HG02623 (cell line): Measurements from ENCODE around the gene STPG1.
A peak's percentile ranks its signal among the peaks of the same experiment; 100 is the strongest.

Experiments
- ATAC-seq: cut with Tn5 transposase; IDR thresholded peaks from one replicate; pipeline ENCODE4 v1.9.1; 2021; ENCODE audit warnings: moderate library complexity; ENCODE audit not compliant: unreplicated experiment

The STPG1 gene

DNA sequence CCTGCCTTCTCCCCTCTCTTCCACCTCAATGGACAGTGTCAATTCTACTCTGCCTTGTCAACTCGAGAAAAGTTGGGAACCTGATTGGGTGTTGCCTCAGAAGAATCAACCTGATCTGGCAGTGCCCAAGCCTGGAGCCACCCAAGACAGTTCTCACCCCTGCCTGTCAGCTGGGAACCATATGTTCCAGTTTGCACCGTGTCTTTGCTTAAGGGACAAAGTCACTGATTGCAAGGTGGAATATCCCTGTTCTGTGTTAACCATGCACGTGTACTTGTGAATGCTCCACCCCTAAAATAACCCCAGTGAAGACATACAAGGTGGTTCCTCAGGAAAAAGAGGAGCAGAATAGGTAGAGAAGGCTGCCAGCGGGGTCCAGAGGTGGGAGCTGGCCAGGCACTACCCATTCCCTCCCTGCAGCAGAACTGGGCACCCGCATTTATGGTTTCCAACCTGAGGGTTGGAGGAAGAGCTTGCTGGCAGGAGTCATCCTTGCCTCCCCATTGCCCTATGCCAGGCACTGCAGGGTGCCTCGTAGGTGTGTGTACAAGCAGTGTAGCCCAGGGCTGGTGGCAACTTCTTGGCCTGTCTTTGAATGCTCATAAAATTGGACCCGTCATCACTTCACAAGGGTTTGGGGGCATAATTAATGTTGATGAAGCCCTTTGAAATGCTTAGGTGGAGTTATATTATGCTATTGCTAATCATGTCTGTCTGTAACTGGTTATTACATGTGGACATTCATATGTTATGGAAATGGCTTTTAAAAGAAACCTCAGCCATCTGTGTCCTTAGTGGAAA, 13.4 kb upstream of the STPG1 start:
- ATAC-seq, result no peak

DNA sequence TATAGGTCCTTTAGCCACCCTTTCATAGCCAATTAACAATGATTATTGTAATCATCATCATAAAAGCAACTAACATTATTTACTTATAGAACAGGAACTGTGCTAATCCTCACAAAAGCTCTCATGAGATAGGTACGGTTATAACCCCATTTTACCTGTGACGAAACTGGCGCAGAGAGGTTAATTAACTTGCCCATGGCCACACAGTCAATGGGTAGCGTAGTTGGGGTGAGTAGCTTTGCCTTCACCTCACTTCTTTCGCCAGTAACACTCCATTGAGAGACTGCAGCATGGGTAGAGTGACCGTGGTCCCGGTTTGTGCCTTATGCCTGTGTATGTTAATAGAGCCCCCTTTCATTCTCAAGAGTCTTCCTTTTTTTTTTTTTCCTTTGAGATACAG, 12.3 kb upstream of the STPG1 start:
- no peak for ATAC-seq

DNA sequence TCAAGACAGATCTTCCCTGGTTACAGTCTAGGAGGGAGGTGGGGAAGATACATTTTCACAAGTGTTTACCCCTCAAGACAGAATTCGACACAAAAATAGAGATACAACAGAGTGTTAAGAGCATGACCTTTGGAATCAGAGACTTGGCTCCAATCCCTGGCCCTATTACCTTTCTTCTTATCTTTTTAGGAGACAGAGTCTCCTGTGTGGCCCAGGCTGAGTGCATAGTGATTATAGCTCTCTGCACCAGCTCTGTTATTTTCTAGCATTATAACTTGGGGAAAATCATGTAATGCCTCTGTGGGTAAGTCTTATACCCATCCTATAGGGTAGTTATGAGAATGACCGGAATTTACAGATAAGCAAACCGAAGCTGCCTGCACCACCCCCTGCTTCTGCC, 11.9 kb upstream of the STPG1 start:
- ATAC-seq, result no peak

DNA sequence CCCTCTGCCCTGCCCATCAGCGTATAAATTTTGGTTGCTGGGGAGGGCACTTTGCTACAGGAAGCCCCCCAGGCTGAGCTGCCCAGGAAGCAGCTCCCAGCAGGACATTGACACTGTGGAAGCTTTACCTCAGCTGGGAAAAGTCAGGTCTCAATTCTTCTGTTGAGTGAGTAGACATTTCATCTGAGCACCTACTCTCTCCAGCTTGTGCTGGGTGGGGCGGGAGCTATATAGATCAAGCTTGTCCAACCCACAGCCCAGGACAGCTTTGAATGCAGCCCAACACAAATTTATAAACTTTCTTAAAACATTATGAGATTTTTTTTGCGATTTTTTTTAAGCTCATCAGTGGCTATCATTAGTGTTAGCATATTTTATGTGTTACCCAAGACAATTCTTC, 11.4 kb upstream of the STPG1 start:
- ATAC-seq, result no peak

DNA sequence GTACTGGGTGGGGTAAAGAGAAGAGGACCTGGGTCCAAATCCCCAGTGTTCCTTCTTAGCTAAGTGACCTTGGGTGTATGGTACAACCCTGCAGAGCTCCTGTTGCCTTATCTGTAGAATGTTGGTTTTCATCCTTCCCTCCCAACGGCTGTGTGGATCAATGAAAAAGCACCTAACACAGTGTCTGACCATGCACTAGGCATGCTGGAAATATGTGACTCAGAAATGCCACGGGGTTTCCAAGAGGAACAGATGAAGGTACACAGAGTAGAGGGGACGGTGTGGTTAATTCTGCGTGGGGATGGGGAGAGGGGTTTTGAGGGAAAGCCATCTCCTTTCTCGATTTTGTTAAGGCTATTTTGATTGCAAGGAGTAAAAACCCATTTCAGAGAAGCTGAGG, 10.6 kb upstream of the STPG1 start:
- no peak for ATAC-seq

DNA sequence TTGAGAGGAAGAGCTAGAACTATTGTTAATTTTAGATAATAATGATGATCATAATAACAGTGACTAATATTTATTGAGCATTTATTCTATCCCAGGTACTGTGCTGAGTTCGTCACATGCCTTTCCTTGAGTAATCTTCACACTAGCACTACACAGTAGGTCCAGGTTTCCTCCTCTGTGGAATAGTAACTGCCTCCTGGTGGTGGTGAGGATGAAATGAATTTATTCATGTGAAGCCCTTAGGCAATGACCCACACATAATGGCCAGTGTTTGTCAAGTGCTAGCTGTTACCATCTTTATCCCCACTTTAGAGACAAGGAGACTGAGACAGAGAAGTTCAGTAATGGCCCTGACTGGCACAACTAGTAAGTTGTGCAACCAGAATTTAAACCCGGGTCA, 7.9 kb upstream of the STPG1 start:
- ATAC-seq, result no peak

DNA sequence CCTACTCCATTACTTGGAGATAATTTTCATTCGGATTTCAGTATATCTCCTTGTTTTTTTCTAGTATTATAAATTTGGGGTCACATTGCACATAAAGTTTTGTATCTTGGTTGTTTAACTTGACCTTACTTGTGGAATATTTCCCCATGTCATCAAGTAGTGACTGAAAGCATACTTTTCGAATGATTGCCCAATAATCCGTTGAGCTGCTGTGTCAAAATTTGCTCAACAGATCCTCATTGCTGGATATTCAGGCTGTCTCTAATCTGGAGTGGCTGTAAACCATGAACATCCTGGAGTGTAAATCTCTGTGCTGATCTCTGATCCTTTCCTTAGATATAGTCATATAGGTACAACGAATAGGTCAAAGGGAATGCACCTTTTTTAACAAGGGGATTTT, 7.0 kb upstream of the STPG1 start:
- no peak for ATAC-seq

DNA sequence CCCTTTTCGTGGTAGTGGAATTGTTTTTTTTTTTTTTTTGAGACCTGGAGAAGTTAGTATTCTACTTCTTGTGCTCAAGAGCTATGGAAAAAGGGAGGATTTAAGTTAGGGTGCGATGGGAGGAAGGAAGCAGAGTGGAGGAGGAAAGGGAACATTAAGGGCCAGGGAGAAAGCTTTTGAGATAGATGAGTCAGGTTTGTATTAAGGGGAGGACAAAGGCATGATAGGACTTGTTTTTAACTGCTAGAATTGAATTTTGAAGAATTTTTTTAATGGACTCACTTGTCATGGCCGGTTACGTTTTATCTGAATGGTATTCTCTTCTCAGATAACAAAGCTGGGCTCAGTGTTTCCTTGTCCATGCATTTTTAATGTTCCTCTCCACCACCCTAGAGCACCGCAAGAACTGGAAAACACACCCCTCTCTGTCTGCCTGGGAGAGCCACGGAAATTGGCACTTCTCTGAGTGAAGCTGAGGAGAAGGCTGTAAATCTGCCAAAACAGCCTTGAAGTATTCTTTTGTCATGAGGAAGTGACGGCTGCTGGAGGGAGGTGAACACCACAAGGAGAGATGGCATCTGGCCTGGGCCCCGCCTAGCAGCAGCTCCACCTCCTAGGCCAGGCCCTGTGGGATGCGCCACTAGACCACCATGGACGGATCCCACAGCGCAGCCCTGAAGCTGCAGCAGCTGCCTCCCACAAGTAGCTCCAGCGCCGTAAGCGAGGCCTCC, 5.5 kb upstream of the STPG1 start:
- no peak for ATAC-seq

DNA sequence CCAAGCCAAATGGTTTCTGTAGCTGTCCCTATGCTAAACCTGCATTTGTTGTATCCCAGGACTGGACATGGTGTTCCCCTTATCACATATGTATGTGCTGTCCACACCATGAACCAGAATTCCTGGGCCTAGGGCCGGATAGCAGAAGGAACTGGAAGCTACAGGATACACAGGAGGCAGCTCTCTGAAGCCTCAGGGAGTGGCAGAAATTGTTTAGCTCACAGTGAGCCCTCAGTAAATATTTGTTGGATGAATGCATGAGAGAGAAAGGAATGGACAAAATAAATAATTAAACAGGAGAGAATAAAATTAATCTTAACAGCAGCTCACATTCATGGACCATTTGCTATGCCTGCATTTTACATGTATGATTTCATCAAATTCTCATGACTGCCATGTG, 4.1 kb upstream of the STPG1 start:
- no peak for ATAC-seq

DNA sequence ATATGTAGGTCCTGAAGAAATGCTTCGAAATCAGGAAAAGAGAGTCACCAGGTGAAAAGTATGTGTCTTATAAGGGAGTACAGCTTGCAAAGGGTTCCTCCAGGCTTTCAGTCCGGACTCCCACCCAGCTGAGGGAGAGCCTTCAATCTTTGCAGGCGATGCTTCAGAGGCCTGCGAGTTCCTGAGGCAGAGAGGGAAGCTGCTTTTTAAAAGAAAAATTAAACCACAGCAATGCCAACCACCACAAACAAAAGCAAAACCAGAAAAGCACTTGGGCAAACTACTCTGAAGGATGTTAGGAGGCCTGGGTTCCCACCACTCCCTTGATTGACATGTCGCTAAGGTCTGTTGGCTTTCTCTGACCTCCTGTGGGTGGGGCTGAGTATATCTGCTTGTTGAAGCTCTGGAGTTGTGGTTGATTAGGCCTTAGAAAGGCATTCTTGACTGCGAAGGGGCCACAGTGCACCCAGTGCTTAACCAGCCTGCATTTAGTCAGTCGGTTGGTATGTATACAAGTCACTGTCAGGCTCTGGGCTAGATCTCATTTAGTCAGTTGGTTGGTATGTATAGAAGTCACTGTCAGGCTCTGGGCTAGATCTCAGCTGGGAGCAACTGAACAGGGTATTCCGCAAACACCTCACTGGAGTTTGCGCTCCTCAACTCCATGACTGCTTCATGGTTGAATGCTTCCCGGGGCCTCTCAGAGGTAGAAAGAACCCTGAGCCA, 3.2 kb upstream of the STPG1 start:
- ATAC-seq, result no peak

DNA sequence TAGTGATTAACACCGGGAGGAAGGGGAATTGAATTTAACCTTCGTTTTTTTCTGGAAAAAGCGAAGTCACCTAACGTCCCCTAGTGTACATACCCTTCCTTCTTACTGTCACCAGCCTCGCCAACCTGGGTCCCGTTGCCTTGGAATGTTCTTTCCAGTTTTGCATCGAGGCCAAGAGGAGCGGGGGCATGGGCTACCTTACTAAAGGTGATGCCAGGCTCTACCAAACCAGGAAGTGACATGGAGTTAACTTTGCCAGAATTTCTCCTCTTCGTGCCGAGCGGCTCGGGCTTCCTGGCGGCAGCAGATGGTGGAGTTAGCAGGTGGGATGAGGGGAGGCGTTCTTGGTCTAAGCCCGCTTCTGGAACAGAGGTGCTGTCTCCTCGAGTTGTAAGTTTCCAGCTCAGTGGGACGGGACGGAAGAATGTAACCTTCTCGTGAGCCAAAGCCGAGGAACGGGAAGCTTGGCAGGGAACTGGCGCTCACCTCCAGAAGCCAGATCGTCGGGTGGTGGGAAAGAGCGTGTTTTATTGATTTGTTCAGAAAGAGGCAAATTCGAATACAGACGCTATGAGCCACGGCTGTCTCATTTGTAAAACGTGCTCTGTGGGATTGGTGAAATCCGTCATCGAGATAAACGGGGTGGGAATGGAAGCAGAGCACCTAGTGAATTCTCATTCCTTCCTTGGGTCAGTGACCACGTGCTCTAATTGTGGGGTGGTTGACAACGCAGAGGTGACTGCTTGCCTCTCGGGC, 2.5 kb upstream of the STPG1 start:
- ATAC-seq, result peak; percentile 7

DNA sequence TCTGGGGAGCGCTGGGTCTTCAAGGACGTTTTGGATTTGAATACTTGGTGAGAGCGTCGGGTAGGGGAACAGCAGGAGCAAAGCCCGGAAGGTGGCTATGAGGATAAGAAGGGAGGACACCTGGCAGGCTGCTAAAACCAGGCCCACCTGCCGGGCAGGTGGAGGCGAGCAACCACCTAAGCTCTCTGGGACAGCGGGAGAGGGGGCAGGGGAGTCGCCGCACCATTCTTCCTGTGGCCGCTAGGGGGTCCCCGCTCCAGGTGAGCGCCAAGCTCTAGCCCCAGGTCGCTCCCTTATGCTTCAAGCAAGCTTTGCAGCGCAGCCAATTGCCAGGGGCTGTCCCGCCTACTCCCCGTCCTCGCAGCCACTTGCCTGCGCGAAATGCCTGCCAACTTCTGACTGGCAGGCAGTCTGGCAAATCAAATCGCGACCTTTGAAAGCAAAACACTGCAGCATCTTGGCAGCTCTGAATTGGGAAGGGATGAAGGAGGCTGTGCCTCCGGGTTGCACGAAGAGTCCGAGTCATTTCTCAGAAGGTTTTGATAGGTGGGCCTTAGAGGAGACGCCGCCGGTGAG, 1.8 kb upstream of the STPG1 start, which contains the start of gene NIPAL3:
NIPAL3 (plus strand) TSS at position 469 of the 576 bp plus-strand sequence. CDS start 3,746 bp downstream, outside the sequence.
- ATAC-seq, result peak; percentile 96

DNA sequence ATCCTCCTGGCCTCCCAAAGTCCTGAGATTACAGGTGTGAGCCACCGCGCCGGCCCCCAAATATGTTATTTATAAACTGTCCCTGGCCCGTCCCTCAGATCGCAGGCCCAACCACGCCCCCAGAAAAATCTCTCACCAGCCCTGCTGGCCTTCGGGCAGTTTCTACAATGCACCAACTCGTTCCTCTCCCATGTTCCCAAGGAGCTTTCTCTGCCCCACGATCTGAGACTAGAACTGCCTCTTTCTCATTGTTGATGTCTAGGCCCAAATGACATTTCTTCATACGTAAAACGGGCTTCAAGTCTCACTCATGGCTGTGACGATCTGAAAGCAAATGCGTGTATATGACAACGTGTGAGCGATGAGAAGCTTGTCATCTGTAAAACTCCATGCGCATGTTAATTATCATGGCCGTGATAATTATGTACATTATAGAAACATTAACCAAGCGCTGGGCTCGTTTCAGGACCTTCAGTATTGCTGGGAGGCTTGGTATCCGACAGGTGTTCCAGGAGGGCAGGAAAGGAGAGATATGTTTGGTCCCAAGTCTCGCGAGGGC, 1.3 kb upstream of the STPG1 start:
- no peak for ATAC-seq

DNA sequence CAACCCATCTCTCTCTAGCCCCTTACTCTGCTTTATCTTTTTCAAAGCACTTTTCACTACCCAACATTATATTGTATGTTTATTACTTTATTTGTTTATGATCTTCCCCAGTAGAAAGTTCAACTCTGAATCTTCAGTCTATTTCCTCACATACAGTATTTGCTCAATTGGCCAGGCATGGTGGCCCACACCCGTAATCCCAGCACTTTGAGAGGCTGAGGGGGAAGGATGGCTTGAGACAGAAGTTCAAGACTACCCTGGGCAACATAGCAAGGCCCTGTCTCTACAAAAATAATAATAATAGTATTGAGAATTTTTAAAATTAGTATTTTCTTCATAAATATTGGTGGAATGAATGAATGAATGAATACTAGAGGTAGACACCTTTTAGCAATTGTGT, 1.2 kb downstream of the STPG1 start:
- ATAC-seq, result no peak

DNA sequence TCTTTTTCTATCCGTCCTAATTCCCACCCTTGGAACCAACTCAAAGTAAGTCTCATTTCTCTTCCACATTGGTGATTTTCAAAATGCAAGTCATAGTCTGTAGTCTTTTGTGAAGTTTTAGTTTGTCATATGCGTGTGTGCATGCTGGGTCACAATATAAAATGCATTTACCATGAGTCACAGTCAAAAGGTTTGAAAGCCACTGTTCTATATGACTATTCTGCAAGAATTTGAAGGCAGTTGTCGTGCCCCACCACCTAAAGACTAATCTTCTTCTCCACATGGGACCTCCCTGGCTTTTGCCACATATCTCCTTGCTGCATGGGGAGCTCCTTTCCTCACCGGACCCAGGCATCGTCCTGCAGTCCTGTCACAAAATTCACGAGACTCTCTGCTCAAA, 1.6 kb downstream of the STPG1 start:
- no peak for ATAC-seq

DNA sequence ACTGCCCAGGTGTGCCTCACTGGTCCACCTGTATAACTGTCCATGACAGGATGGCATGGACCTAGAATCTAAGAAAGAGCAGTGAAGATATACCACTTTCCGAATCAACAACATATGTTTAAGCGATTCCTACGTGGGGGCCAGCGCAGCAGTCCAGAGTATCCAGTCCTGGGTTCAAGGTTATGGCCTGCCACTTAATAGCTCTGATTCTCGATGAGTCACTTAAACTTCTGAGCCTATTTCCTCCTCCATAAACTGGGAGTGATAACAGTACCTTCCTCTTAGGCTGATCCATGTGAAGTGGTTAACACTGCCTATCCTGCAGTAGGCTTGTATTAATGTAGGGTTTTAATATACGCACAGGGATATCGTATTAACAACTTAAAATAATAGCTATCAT, 2.8 kb downstream of the STPG1 start:
- ATAC-seq, result no peak

DNA sequence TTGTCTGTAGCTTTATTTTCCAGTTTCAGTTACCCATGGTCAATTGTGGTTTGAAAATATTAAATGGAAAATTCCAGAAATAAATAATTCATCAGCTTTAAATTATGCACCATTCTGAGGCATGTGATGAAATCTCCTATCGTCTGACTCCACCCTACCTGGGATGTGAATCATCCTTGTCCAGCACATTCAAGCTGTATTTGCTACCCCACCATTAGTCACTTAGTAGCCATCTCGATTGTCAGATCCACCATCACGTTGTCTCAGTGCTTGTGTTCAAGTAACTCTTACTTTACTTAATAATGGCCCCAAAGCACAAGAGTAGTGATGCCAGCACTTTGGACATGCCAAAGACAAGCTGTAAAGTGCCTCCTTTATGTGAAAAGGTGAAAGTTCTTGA, 4.0 kb downstream of the STPG1 start:
- no peak for ATAC-seq

DNA sequence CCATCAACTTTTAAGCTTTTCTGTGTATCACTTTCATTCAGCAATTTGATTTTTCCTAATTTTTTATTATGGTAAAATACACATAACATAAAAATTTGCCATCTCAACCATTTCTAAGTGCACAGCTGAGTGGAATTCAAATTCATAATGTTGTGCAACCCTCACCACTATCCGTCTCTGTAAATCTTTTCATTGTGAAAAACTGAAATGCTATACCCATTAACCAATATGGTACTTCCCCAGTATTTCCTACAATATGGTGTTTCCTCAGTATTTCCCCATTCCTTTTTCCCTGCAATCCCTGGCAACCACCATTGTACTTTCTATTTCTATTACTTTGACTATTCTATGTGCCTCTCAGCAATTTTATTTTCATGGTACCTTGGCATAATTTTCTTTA, 6.8 kb downstream of the STPG1 start:
- no peak for ATAC-seq

DNA sequence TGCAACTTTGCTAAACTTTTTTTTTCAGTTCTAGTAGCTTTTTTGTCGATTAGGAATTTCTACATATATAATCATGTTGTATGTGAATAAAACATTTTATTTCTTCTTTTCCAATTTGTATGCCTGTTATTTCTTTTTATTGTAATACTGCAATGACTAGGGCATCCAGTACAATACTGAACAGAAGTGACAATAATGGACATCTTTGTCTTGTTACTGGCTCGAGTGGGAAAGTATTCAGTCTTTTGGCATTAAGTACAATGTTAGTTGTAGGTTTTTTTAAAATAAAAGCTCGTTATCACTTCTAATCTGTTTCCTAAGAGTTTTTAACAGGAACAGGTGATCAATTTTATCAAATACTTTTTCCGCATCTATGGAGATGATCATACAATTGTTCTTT, 9.8 kb downstream of the STPG1 start:
- ATAC-seq, result no peak

DNA sequence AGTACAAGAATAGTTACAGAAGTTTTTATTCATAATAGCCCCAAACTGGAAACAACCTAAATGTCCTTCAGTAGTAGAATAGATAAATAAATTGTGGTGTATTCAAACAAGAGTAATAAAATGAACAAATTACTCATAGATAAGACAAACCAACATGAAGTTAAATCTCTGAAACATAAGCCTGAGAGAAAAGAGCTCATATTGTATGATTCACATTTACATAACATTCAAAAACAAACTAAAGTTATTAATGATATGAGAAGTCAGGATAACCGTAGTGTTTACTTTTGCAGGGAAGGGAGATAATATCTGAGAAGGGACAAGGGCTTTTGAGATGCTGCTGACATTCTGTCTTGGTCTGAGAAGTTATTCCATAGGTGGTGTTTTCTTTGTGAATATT, 13.5 kb downstream of the STPG1 start:
- no peak for ATAC-seq
